ENCODE measurements around the gene GCK.

- TF ChIP-seq CTCF (conservative IDR thresholded peaks at IDR 0.05; ENCODE audit: low read depth, low read length): no peak
- TF ChIP-seq EZH2phosphoT487 (IDR thresholded peaks at IDR 0.05; ENCODE audit: borderline replicate concordance, low read length): no peak
- no peak for TF ChIP-seq EZH2 (IDR thresholded peaks at IDR 0.05; ENCODE audit: low read length, unreplicated experiment)
These were observed 75.4 kb downstream of the GCK start for GRCh38 chr7:44113764-44114354.
